Measurements from ENCODE around the gene TJAP1.

- no peak for TF ChIP-seq CTCF (IDR thresholded peaks at IDR 0.05)
- TF ChIP-seq EZH2phosphoT487 (IDR thresholded peaks at IDR 0.05) = no peak
Observed at GRCh38 chr6:43428874-43429273, 48.5 kb upstream of the TJAP1 start.

Measured in neural progenitor cell (in vitro differentiated cells).